Gastrocnemius medialis (tissue), 4 donors: ENCODE data around the gene AIFM1. TPM values are rescaled to one million over a fixed set of nuclear protein-coding genes. Genes with fewer than 3 reads are reported as not detected.

Experiments
- ATAC-seq, 2 donors: fragments of 150-250 bp; one replicate each; pipeline ENCODE4 v1.9.1; 2016
- DNase-seq, 2 donors: peaks; one replicate each; pipeline ENCODE4 v3.0.0-alpha.2; 2019
- H3K27ac ChIP-seq, 4 donors: fragments of 200-600 bp; sonication (generic); 1 replicate in 1 of 4; 2 replicates in 3 of 4; pipeline ENCODE4 v1.5.1; 2016 to 2018; ENCODE audit warnings: mild to moderate bottlenecking in 2 of 4, moderate library complexity in 1 of 4
- H3K27me3 ChIP-seq, 3 donors: fragments of 200-600 bp; sonication (generic) in 2 of 3; 1 replicate in 1 of 3; 2 replicates in 2 of 3; pipeline versions ENCODE4 v1.5.1 to v1.6.0; 2016 to 2019; ENCODE audit warnings: mild to moderate bottlenecking in 1 of 3, moderate library complexity in 1 of 3
- H3K36me3 ChIP-seq, 2 donors: fragments of 200-600 bp; sonication (generic) in 1 of 2; one replicate each; pipeline ENCODE4 v1.5.1; 2017 to 2018
- H3K4me1 ChIP-seq, 2 donors: fragments of 200-600 bp; sonication (generic) in 1 of 2; one replicate each; pipeline ENCODE4 v1.5.1; 2016 to 2017; ENCODE audit warnings: mild to moderate bottlenecking in 2 of 2
- H3K4me3 ChIP-seq, 4 donors: fragments of 200-600 bp; sonication (generic) in 3 of 4; 1 replicate in 1 of 4; 2 replicates in 3 of 4; pipeline ENCODE4 v1.5.1; 2016 to 2019; ENCODE audit warnings: mild to moderate bottlenecking in 2 of 4
- H3K9me3 ChIP-seq, 3 donors: fragments of 200-600 bp; sonication (generic) in 2 of 3; 1 replicate in 1 of 3; 2 replicates in 2 of 3; pipeline ENCODE4 v1.5.1; 2016 to 2019
- POLR2A ChIP-seq, 2 donors: fragments of 450-650 bp; IDR thresholded peaks; one replicate each; pipeline ENCODE4 v1.6.1; 2017; ENCODE audit warnings: antibody characterized with exemption in 2 of 2, mild to moderate bottlenecking in 2 of 2, moderate library complexity in 2 of 2
- in situ Hi-C, 4 donors: fragments of 200-750 bp; cut with MboI; loops; one replicate each; pipeline versions ENCODE4 v1.15.0 to v1.8.0; 2017; ENCODE audit warnings: low sequenced_read_pairs in 4 of 4
- intact Hi-C: fragments of 100-400 bp; cut with DNase I; formaldehyde crosslinking; loops from one replicate; pipeline ENCODE4 v1.15.1; 2023; ENCODE audit warnings: low total_unique reads
- total RNA-seq, 4 donors: library from RNA; depleted of rRNA; stranded (reverse); fragments of >200 nt; gene quantifications; one replicate each; pipeline versions ENCODE4 v1.1.0 to v1.2.3, GENCODE V29; 2016
- TF ChIP-seq, protein P1 (sequence below), 5 experiments: fragments of 450-650 bp in 3 of 5; fragments of 200-600 bp in 2 of 5; sonication (generic) in 2 of 5; IDR thresholded peaks in 4 of 5; conservative IDR thresholded peaks in 1 of 5; 1 replicate in 4 of 5; 2 replicates in 1 of 5; pipeline ENCODE4 v1.5.1; 2016 to 2019; ENCODE audit warnings: antibody characterized with exemption in 5 of 5, mild to moderate bottlenecking in 3 of 5, moderate library complexity in 3 of 5

The AIFM1 gene
- total RNA-seq, 4 donors from 2014 or later, result 18.9 to 50.1 (median 30.0) TPM

DNA sequence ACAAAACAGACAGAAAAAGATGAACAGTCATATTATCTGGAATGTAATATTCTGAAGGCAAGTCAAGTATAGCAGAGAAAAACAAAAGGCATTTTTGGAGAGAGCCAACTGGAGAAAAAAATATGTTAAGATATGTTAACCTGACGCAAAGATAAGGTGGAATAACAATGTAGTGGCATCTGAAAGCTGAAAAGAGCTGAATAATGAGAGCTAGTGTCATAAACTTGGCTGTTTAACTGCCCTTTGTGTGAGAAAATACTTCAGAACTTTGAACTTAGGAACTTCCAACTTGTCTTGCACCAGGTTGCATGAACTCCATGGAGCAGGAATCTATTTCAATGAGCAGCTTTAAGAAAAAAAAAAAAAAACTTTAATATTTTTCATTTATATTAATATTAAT lies 39.0 kb upstream of the AIFM1 start:
- ATAC-seq (no peak), DNase-seq (no peak)
- intact Hi-C loops, result no loop called here
- Histone ChIP-seq H3K9me3 (no peaks in the 10 kb centered on the region), H3K4me1 (no peaks in the 10 kb centered on the region), H3K36me3 (no peaks in the 10 kb centered on the region), H3K27ac (no peak overlapping the region), H3K4me3 (no peak overlapping the region), H3K27me3 (no peaks in the 10 kb centered on the region)
- no peak for TF ChIP-seq POLR2A (IDR thresholded peaks at IDR 0.05)
- TF ChIP-seq, protein P1, sequence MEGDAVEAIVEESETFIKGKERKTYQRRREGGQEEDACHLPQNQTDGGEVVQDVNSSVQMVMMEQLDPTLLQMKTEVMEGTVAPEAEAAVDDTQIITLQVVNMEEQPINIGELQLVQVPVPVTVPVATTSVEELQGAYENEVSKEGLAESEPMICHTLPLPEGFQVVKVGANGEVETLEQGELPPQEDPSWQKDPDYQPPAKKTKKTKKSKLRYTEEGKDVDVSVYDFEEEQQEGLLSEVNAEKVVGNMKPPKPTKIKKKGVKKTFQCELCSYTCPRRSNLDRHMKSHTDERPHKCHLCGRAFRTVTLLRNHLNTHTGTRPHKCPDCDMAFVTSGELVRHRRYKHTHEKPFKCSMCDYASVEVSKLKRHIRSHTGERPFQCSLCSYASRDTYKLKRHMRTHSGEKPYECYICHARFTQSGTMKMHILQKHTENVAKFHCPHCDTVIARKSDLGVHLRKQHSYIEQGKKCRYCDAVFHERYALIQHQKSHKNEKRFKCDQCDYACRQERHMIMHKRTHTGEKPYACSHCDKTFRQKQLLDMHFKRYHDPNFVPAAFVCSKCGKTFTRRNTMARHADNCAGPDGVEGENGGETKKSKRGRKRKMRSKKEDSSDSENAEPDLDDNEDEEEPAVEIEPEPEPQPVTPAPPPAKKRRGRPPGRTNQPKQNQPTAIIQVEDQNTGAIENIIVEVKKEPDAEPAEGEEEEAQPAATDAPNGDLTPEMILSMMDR (IDR thresholded peaks at IDR 0.05 in 4 of 5, conservative IDR thresholded peaks at IDR 0.05 in 1 of 5), result no peak
- in situ Hi-C loops, result no loop called here

DNA sequence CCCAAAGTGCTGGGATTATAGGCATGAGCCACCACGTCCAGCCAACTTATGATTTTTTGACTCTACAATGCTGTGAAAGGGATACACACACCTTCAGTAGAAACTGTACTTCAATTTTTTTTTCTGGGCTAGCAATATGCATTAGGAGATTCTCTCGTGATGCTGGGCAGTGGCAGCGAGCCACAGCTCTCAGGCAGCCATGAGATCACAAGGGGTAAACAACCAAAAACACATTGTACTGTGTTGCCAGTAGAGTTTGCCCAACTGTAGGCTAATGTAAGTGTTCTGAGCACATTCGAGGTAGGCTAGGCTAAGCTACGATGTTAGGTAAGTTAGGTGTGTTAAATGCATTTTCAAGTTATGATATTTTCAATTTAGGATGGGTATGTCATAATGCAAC lies 31.8 kb upstream of the AIFM1 start:
- H3K4me3 ChIP-seq, result no peak overlapping the region
- no peak for ATAC-seq
- TF ChIP-seq, protein P1 (IDR thresholded peaks at IDR 0.05 in 4 of 5, conservative IDR thresholded peaks at IDR 0.05 in 1 of 5), result no peak
- TF ChIP-seq POLR2A (IDR thresholded peaks at IDR 0.05), result no peak
- intact Hi-C loops, result no loop called here
- in situ Hi-C loops, result loop anchor here in 1 of 4 donors (10.0 kb wide), 1 partner anchor 123 kb away; no protein-coding TSS in a partner anchor
- H3K36me3 ChIP-seq, result no peaks in the 10 kb centered on the region
- no peaks in the 10 kb centered on the region for H3K4me1 ChIP-seq
- H3K27me3 ChIP-seq, result no peaks in the 10 kb centered on the region
- H3K9me3 ChIP-seq, result no peaks in the 10 kb centered on the region
- no peak for DNase-seq
- no peak overlapping the region for H3K27ac ChIP-seq

DNA sequence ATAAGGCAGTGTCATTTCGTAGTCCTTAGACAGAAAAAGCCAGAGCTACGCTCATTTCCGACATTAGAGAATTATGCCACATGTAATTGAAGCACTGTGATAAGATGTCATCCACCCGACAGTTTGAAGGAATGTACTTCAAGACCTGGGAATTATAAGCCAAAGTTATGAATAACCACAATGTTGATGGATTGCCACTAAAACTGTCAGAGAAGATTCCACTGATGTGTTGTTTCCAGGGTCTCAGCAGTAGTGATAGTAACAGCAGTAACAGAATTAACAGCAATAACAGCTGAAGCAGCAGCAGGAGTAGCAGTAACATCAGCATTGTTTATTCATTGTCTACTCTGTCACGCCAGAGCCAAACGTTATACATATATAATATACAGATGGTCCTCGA lies 30.8 kb upstream of the AIFM1 start:
- Histone ChIP-seq H3K27me3 (no peaks in the 10 kb centered on the region), H3K4me3 (no peak overlapping the region), H3K27ac (no peak overlapping the region), H3K9me3 (no peaks in the 10 kb centered on the region), H3K36me3 (no peaks in the 10 kb centered on the region), H3K4me1 (no peaks in the 10 kb centered on the region)
- no peak for TF ChIP-seq POLR2A (IDR thresholded peaks at IDR 0.05)
- TF ChIP-seq, protein P1 (IDR thresholded peaks at IDR 0.05 in 4 of 5, conservative IDR thresholded peaks at IDR 0.05 in 1 of 5), result no peak
- ATAC-seq (no peak), DNase-seq (no peak)
- intact Hi-C loops (no loop called here), in situ Hi-C loops (loop anchor here in 1 of 4 donors (10.0 kb wide), 1 partner anchor 122 kb away; no protein-coding TSS in a partner anchor)

DNA sequence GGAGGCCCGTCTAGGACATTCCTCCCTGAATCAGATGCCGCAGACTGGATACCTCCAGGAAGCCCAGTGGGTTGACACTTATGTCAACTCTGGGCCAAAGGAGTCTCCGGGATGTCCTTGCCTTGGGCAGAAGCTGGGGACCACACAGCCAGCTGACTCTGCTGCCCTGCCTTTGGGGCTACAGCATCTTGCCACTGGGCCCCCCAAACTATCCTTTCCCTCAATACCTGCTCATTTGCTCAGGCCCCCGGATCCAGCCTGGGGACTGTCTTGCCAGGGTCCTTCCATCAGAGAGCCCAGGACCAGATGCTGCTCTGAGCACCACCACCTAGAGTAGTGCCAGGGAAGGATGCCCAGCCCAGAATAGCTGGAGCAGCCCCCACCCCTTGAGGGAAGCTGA lies 25.2 kb upstream of the AIFM1 start:
- Histone ChIP-seq H3K27ac (no peak overlapping the region), H3K9me3 (no peaks in the 10 kb centered on the region), H3K36me3 (no peaks in the 10 kb centered on the region), H3K4me1 (no peaks in the 10 kb centered on the region), H3K27me3 (no peaks in the 10 kb centered on the region), H3K4me3 (no peak overlapping the region)
- in situ Hi-C loops, result loop anchor here in 3 of 4 donors (5.0 to 10.0 kb wide), 2 partner anchors 114 to 116 kb away; no protein-coding TSS in a partner anchor
- intact Hi-C loops, result no loop called here
- no peak for TF ChIP-seq POLR2A (IDR thresholded peaks at IDR 0.05)
- TF ChIP-seq, protein P1 (IDR thresholded peaks at IDR 0.05 in 4 of 5, conservative IDR thresholded peaks at IDR 0.05 in 1 of 5), result no peak
- no peak for DNase-seq
- no peak for ATAC-seq

DNA sequence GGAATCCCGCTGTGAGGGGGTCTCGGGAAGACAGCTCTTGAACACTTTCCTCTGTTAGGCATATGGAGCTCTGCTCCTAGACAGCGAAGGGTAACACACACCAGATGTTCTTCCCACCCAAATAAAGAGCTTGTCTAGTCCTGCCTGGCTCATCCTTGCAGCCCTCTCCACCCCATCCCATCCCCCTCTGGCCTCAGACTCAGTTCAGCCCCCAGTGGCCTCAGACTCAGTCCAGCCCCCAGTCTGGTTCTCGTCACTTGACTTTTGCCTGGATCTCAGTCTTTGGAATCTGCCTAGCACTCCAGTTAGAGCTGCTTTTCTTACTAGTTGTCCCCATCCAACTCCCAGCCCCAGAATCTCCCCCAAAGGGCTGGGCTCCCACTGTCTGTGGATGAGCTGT lies 21.0 kb upstream of the AIFM1 start:
- intact Hi-C loops, result no loop called here
- Histone ChIP-seq H3K27ac (no peak overlapping the region), H3K36me3 (no peaks in the 10 kb centered on the region), H3K9me3 (no peaks in the 10 kb centered on the region), H3K4me1 (no peaks in the 10 kb centered on the region), H3K27me3 (no peaks in the 10 kb centered on the region), H3K4me3 (no peak overlapping the region)
- ATAC-seq, result no peak
- no peak for DNase-seq
- TF ChIP-seq, protein P1 (IDR thresholded peaks at IDR 0.05 in 4 of 5, conservative IDR thresholded peaks at IDR 0.05 in 1 of 5), result no peak
- TF ChIP-seq POLR2A (IDR thresholded peaks at IDR 0.05), result no peak
- in situ Hi-C loops, result loop anchor here in 1 of 4 donors (10.0 kb wide), 1 partner anchor 112 kb away; no protein-coding TSS in a partner anchor
